ENCODE results near the gene RPL32. TPM values are rescaled to one million over a fixed set of nuclear protein-coding genes. Genes with fewer than 3 reads are reported as not detected.

RPL32 gene
- polyA plus RNA-seq, 1 of the 3 experiments (the other 2 are of a cell fraction), result 2,311 TPM

DNA sequence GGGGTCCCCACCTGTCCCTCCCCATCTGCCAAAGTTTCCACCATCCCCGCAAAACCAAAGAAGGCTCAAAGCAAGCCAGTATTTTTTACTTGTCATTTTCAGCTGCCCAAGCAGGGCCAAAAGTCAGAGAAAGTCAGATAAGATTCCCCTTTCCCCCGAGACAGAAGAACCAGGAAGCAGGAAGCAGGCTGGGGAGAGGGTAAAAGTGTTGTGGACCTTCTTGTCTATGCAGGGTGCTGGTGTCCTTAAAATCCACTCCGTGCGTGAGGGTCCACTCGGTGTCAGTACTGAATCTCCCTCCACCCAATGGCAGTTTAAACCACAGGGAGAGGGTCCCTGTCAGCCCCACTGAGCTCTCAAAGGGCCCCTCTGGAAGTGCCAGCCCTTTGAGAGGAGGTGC is 20.2 kb upstream of the RPL32 start:
- no peaks in the 10 kb centered on the region for H3K36me3 ChIP-seq (replicated peaks in 1 of 2; ENCODE audit: control insufficient read depth in 1 of 2, insufficient read depth in 2 of 2, low read length in 1 of 2)
- TF ChIP-seq EZH2phosphoT487 (IDR thresholded peaks at IDR 0.05; ENCODE audit: borderline replicate concordance, low read depth) (no peak), RCOR1 (IDR thresholded peaks at IDR 0.05; ENCODE audit: low read length) (no peak)
- no peaks in the 10 kb centered on the region; a peak in 1 of 4 replicates for H3K4me1 ChIP-seq (ENCODE audit: control insufficient read depth in 1 of 2, insufficient read depth in 2 of 2, low read depth in 1 of 2, low read length in 1 of 2)
- no peak overlapping the region for H3K9ac ChIP-seq
- ChIA-PET POLR2A (no interaction called here), CTCF (interaction anchor here (2.0 to 13.3 kb wide), 3 partner anchors 20 to 123 kb away, joined by 7 to 150 read pairs (median 13); partner anchors contain the start of gene RPL32)
- H3F3A ChIP-seq (replicated peaks; ENCODE audit: insufficient read depth), result no peaks in the 10 kb centered on the region
- H2AFZ ChIP-seq (ENCODE audit: low read depth), result no peak overlapping the region
- no peaks in the 10 kb centered on the region; the same call in 1 of the 2 replicates for H3K27me3 ChIP-seq (ENCODE audit: insufficient read depth)
- no peaks in the 10 kb centered on the region for H4K20me1 ChIP-seq (ENCODE audit: insufficient read depth)
- H3K79me2 ChIP-seq (ENCODE audit: insufficient read depth), result no peaks in the 10 kb centered on the region
- H3K9me3 ChIP-seq, result no peaks in the 10 kb centered on the region
- no peak overlapping the region for H3K27ac ChIP-seq (ENCODE audit: low read depth in 2 of 2, low read length in 1 of 2)
- no peaks in the 10 kb centered on the region for H3K9me2 ChIP-seq
- no peak for DNase-seq
- H3K4me2 ChIP-seq, result no peak overlapping the region
- WGBS (ENCODE audit: low lambda C conversion rate), result 51% methylated on average over 4 of the region's 5 CpGs
- H3K4me3 ChIP-seq (ENCODE audit: low read depth in 2 of 2, low read length in 1 of 2), result no peak overlapping the region

DNA sequence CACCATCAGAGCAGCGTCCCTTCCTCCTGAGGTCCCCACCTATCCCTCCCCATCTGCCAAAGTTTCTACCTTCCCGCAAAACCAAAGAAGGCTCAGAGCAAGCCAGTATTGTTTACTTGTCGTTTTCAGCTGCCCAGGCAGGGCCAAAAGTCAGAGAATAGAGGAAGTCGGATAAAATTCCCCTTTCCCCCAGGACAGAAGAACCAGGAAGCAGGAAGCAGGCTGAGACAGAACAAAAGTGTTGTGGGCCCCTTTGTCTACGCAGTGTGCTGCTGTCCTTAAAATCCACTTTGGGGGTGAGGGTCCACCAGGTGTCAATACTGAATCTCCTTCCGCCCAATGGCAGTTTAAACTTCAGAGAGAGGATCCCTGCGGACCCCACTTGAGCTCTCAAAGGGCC is 18.5 kb upstream of the RPL32 start:
- Histone ChIP-seq H3K9ac (no peak overlapping the region), H3F3A (replicated peaks; ENCODE audit: insufficient read depth) (no peaks in the 10 kb centered on the region), H3K27ac (ENCODE audit: low read depth in 2 of 2, low read length in 1 of 2) (no peak overlapping the region), H3K27me3 (ENCODE audit: insufficient read depth) (no peaks in the 10 kb centered on the region; the same call in 1 of the 2 replicates), H4K20me1 (ENCODE audit: insufficient read depth) (no peaks in the 10 kb centered on the region), H3K4me2 (no peak overlapping the region), H3K9me3 (no peaks in the 10 kb centered on the region), H3K4me3 (ENCODE audit: low read depth in 2 of 2, low read length in 1 of 2) (no peak overlapping the region), H3K36me3 (replicated peaks in 1 of 2; ENCODE audit: control insufficient read depth in 1 of 2, insufficient read depth in 2 of 2, low read length in 1 of 2) (no peaks in the 10 kb centered on the region), H2AFZ (ENCODE audit: low read depth) (no peak overlapping the region), H3K4me1 (ENCODE audit: control insufficient read depth in 1 of 2, insufficient read depth in 2 of 2, low read depth in 1 of 2, low read length in 1 of 2) (no peaks in the 10 kb centered on the region; a peak in 1 of 4 replicates), H3K79me2 (ENCODE audit: insufficient read depth) (no peaks in the 10 kb centered on the region), H3K9me2 (no peaks in the 10 kb centered on the region)
- TF ChIP-seq, protein P1, sequence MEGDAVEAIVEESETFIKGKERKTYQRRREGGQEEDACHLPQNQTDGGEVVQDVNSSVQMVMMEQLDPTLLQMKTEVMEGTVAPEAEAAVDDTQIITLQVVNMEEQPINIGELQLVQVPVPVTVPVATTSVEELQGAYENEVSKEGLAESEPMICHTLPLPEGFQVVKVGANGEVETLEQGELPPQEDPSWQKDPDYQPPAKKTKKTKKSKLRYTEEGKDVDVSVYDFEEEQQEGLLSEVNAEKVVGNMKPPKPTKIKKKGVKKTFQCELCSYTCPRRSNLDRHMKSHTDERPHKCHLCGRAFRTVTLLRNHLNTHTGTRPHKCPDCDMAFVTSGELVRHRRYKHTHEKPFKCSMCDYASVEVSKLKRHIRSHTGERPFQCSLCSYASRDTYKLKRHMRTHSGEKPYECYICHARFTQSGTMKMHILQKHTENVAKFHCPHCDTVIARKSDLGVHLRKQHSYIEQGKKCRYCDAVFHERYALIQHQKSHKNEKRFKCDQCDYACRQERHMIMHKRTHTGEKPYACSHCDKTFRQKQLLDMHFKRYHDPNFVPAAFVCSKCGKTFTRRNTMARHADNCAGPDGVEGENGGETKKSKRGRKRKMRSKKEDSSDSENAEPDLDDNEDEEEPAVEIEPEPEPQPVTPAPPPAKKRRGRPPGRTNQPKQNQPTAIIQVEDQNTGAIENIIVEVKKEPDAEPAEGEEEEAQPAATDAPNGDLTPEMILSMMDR (IDR thresholded peaks at IDR 0.05), result no peak
- TF ChIP-seq TEAD4 (IDR thresholded peaks at IDR 0.05; ENCODE audit: borderline replicate concordance, insufficient read depth) (no peak), YY1 (IDR thresholded peaks at IDR 0.05; ENCODE audit: low read depth) (no peak), MEF2A (IDR thresholded peaks at IDR 0.05; ENCODE audit: borderline replicate concordance, low read depth) (no peak), POLR2AphosphoS5 (IDR thresholded peaks at IDR 0.05; ENCODE audit: low read depth, low read length) (no peak), MXI1 (IDR thresholded peaks at IDR 0.05; ENCODE audit: low read depth, low read length) (no peak), SMC3 (IDR thresholded peaks at IDR 0.05; ENCODE audit: low read depth, low read length) (no peak), SIN3A (IDR thresholded peaks at IDR 0.05; ENCODE audit: borderline replicate concordance, low read depth, low read length) (no peak)
- TF ChIP-seq, protein P2, sequence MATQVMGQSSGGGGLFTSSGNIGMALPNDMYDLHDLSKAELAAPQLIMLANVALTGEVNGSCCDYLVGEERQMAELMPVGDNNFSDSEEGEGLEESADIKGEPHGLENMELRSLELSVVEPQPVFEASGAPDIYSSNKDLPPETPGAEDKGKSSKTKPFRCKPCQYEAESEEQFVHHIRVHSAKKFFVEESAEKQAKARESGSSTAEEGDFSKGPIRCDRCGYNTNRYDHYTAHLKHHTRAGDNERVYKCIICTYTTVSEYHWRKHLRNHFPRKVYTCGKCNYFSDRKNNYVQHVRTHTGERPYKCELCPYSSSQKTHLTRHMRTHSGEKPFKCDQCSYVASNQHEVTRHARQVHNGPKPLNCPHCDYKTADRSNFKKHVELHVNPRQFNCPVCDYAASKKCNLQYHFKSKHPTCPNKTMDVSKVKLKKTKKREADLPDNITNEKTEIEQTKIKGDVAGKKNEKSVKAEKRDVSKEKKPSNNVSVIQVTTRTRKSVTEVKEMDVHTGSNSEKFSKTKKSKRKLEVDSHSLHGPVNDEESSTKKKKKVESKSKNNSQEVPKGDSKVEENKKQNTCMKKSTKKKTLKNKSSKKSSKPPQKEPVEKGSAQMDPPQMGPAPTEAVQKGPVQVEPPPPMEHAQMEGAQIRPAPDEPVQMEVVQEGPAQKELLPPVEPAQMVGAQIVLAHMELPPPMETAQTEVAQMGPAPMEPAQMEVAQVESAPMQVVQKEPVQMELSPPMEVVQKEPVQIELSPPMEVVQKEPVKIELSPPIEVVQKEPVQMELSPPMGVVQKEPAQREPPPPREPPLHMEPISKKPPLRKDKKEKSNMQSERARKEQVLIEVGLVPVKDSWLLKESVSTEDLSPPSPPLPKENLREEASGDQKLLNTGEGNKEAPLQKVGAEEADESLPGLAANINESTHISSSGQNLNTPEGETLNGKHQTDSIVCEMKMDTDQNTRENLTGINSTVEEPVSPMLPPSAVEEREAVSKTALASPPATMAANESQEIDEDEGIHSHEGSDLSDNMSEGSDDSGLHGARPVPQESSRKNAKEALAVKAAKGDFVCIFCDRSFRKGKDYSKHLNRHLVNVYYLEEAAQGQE (IDR thresholded peaks at IDR 0.05; ENCODE audit: low read depth, low read length), result no peak
- TF ChIP-seq, protein P3, sequence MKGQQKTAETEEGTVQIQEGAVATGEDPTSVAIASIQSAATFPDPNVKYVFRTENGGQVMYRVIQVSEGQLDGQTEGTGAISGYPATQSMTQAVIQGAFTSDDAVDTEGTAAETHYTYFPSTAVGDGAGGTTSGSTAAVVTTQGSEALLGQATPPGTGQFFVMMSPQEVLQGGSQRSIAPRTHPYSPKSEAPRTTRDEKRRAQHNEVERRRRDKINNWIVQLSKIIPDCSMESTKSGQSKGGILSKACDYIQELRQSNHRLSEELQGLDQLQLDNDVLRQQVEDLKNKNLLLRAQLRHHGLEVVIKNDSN (IDR thresholded peaks at IDR 0.05; ENCODE audit: borderline replicate concordance, low read depth), result no peak
- 79% methylated on average over 7 of the region's 7 CpGs for WGBS (ENCODE audit: low lambda C conversion rate)
- ChIA-PET POLR2A (no interaction called here), CTCF (interaction anchor here (1.2 to 13.3 kb wide), 4 partner anchors 9 to 125 kb away, joined by 3 to 150 read pairs (median 4); partner anchors contain the start of gene RPL32)
- DNase-seq, result no peak

Data from SK-N-SH (cell line).